Fibroblast of pulmonary artery (primary cell): ENCODE data around the gene MPC2.
"Not testable (repeated sequence)": the region's sequence is repeated elsewhere in the genome, so short reads cannot be mapped to it uniquely, and the experiment has no call there.

Source experiments
- DNase-seq: peaks from one replicate; pipeline ENCODE4 v3.0.0-alpha.2; 2010; ENCODE audit warnings: low read depth
- H3K4me3 ChIP-seq: replicated peaks from 2 replicates; pipeline ENCODE4 v1.5.1; 2011; ENCODE audit warnings: low read depth, mild to moderate bottlenecking, control low read depth, low read length, moderate library complexity
- CTCF ChIP-seq: IDR thresholded peaks from 2 replicates; pipeline ENCODE4 v1.5.1; 2011; ENCODE audit warnings: mild to moderate bottlenecking, control low read depth, low read length, inconsistent platforms; ENCODE audit errors: missing control alignments

The MPC2 gene

GRCh38 chr1:167893798-167894197, 43.1 kb downstream of the MPC2 start:
- H3K4me3 ChIP-seq, result no peak overlapping the region
- no peak for TF ChIP-seq CTCF
- no peak for DNase-seq

- DNase-seq, result no peak
- no peak for TF ChIP-seq CTCF
- no peak overlapping the region for H3K4me3 ChIP-seq
Measured at GRCh38 chr1:167890400-167890799, 46.5 kb downstream of the MPC2 start.

- not testable (repeated sequence) for H3K4me3 ChIP-seq, DNase-seq
Measured at GRCh38 chr1:167887187-167887586, 49.7 kb downstream of the MPC2 start.

DNA sequence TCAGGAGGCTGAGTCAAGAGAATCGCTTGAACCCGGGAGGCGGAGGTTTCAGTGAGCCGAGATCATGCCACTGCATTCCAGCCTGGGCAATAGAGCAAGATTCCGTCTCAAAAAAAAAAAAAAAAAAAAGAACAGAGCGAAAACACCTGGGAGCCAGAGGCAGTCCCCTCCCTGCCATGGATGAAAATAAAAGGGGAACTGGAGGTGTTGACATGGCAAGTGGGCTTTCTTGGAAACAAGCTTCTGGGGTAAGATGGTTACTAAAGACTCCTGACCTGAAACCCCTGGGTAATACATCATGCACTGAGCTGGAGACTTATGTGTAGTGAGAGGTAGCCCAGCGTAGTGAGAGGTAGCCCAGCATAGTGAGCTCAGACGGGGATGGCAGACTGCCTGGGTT, 54.5 kb downstream of the MPC2 start:
- no peak for TF ChIP-seq CTCF
- H3K4me3 ChIP-seq, result no peak overlapping the region
- no peak for DNase-seq

DNA sequence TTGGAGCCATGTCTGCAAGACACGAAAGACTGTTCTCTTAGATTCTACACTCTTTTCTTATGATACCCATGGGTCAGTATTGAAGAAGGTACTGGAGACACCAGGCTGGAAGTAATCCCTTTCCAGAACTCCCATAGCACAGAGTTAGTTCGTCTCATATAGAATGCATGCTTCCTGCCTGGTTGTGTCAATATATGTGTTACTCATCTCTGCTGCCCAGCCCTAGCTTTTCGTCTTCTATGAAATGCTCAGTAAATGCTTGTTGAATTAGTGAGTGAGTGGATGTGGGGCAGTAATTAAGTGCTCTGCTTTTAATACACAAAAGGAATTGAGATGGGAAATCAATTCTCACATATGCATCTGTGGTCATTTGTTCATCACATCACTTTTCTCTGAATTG, 55.1 kb downstream of the MPC2 start:
- no peak for DNase-seq
- no peak overlapping the region for H3K4me3 ChIP-seq
- TF ChIP-seq CTCF, result no peak

- no peak overlapping the region for H3K4me3 ChIP-seq
- no peak for TF ChIP-seq CTCF
- DNase-seq, result peak; percentile 42
Measured at GRCh38 chr1:167881069-167881468, 55.8 kb downstream of the MPC2 start.

GRCh38 chr1:167880580-167881021, 56.3 kb downstream of the MPC2 start:
- DNase-seq, result peak; percentile 14
- H3K4me3 ChIP-seq, result no peak overlapping the region
- TF ChIP-seq CTCF, result no peak

- no peak for DNase-seq
- no peak overlapping the region for H3K4me3 ChIP-seq
- TF ChIP-seq CTCF, result no peak
Measured at GRCh38 chr1:167879508-167879907, 57.4 kb downstream of the MPC2 start.
